Muscle of leg (tissue), 11 donors: Measurements from ENCODE around the gene FAM53B. TPM values are rescaled to one million over a fixed set of nuclear protein-coding genes. Genes with fewer than 3 reads are reported as not detected.
A peak's percentile ranks its signal among the peaks of the same experiment; 100 is the strongest.

Experiments
- DNase-seq: peaks from one replicate; pipeline ENCODE4 v3.0.0; 2013
- H3K27ac ChIP-seq: one replicate; pipeline ENCODE4 v1.5.1; 2013; ENCODE audit warnings: mild to moderate bottlenecking, low read length, control low read depth
- H3K27me3 ChIP-seq: one replicate; pipeline ENCODE4 v1.6.1; 2013; ENCODE audit warnings: low read length; ENCODE audit not compliant: control insufficient read depth, insufficient read depth
- H3K36me3 ChIP-seq: one replicate; pipeline ENCODE4 v1.6.1; 2013; ENCODE audit warnings: low read length; ENCODE audit not compliant: control insufficient read depth, insufficient read depth
- H3K4me1 ChIP-seq: one replicate; pipeline ENCODE4 v1.6.1; 2013; ENCODE audit warnings: low read length; ENCODE audit not compliant: control insufficient read depth, insufficient read depth
- H3K4me3 ChIP-seq: one replicate; pipeline ENCODE4 v1.5.1; 2013; ENCODE audit warnings: low read length, control low read depth
- H3K9me3 ChIP-seq: replicated peaks from 2 replicates; pipeline ENCODE4 v1.6.1; 2013; ENCODE audit warnings: low read depth, low read length; ENCODE audit not compliant: control insufficient read depth
- WGBS: methylation state at CpG from one replicate; pipeline ENCODE4 v1.1.5; 2013; ENCODE audit warnings: missing lambda C conversion rate; ENCODE audit not compliant: insufficient coverage; 5-methylcytosine and 5-hydroxymethylcytosine counted together
- polyA plus RNA-seq, 8 donors: library from polyadenylated mRNA; unstranded; fragments of 120-200 nt; gene quantifications; one replicate each; pipeline versions ENCODE4 v1.2.1 to v1.2.3, GENCODE V29; 2013; ENCODE audit warnings: inconsistent platforms in 1 of 8, low replicate concordance in 1 of 8; ENCODE audit not compliant: insufficient read length in 8 of 8, insufficient read depth in 1 of 8
- total RNA-seq: library from RNA; stranded (reverse); fragments of 120-200 nt; gene quantifications from one replicate; pipeline ENCODE4 v1.2.4, GENCODE V29; 2013

The FAM53B gene
- total and polyA plus RNA-seq, 9 donors, result 23.6 to 31.2 (median 27.0) TPM

GRCh38 chr10:124641282-124642087 is 102.7 kb downstream of the FAM53B start:
- WGBS, result 74% methylated on average over 12 of the region's 15 CpGs
- peaks cover 22% of the 10 kb centered on the region for H3K36me3 ChIP-seq
- H3K4me3 ChIP-seq, result no peak overlapping the region
- no peaks in the 10 kb centered on the region for H3K9me3 ChIP-seq
- H3K27me3 ChIP-seq, result no peaks in the 10 kb centered on the region
- peaks cover 90% of the 10 kb centered on the region for H3K4me1 ChIP-seq
- H3K27ac ChIP-seq, result peak overlapping the region; percentile 79
- DNase-seq, result peak; percentile 71

- no peak for DNase-seq
- 46% methylated on average over 17 of the region's 20 CpGs for WGBS
- no peaks in the 10 kb centered on the region for H3K27me3 ChIP-seq
- H3K27ac ChIP-seq, result peak overlapping the region; percentile 79
- H3K4me3 ChIP-seq, result no peak overlapping the region
- peaks cover 22% of the 10 kb centered on the region for H3K36me3 ChIP-seq
- H3K9me3 ChIP-seq, result no peaks in the 10 kb centered on the region
- peaks cover 82% of the 10 kb centered on the region for H3K4me1 ChIP-seq
Measured at GRCh38 chr10:124640538-124641231, 103.5 kb downstream of the FAM53B start.

GRCh38 chr10:124640056-124640455 is 104.1 kb downstream of the FAM53B start:
- H3K4me3 ChIP-seq, result no peak overlapping the region
- peaks cover 76% of the 10 kb centered on the region for H3K4me1 ChIP-seq
- peak overlapping the region; percentile 7 for H3K27ac ChIP-seq
- no peaks in the 10 kb centered on the region for H3K9me3 ChIP-seq
- DNase-seq, result no peak
- WGBS, result 93% methylated on average over 2 of the region's 7 CpGs
- peaks cover 22% of the 10 kb centered on the region for H3K36me3 ChIP-seq
- no peaks in the 10 kb centered on the region for H3K27me3 ChIP-seq

GRCh38 chr10:124639646-124640045 is 104.5 kb downstream of the FAM53B start:
- peaks cover 72% of the 10 kb centered on the region for H3K4me1 ChIP-seq
- DNase-seq, result no peak
- 92% methylated on average over 6 of the region's 6 CpGs for WGBS
- peaks cover 22% of the 10 kb centered on the region for H3K36me3 ChIP-seq
- H3K9me3 ChIP-seq, result no peaks in the 10 kb centered on the region
- no peaks in the 10 kb centered on the region for H3K27me3 ChIP-seq
- no peak overlapping the region for H3K27ac ChIP-seq
- no peak overlapping the region for H3K4me3 ChIP-seq

GRCh38 chr10:124639206-124639605 is 105.0 kb downstream of the FAM53B start:
- Histone ChIP-seq H3K27me3 (no peaks in the 10 kb centered on the region), H3K36me3 (peaks cover 25% of the 10 kb centered on the region), H3K9me3 (no peaks in the 10 kb centered on the region), H3K4me1 (peaks cover 67% of the 10 kb centered on the region), H3K4me3 (no peak overlapping the region), H3K27ac (no peak overlapping the region)
- WGBS, result 86% methylated on average over 4 of the region's 6 CpGs
- no peak for DNase-seq

GRCh38 chr10:124637746-124638145 is 106.4 kb downstream of the FAM53B start:
- no peak overlapping the region for H3K27ac ChIP-seq
- 100% methylated on average over 4 of the region's 8 CpGs for WGBS
- H3K36me3 ChIP-seq, result peaks cover 25% of the 10 kb centered on the region
- no peak overlapping the region for H3K4me3 ChIP-seq
- H3K9me3 ChIP-seq, result peaks cover 2% of the 10 kb centered on the region
- peaks cover 55% of the 10 kb centered on the region for H3K4me1 ChIP-seq
- H3K27me3 ChIP-seq, result no peaks in the 10 kb centered on the region
- DNase-seq, result no peak

DNA sequence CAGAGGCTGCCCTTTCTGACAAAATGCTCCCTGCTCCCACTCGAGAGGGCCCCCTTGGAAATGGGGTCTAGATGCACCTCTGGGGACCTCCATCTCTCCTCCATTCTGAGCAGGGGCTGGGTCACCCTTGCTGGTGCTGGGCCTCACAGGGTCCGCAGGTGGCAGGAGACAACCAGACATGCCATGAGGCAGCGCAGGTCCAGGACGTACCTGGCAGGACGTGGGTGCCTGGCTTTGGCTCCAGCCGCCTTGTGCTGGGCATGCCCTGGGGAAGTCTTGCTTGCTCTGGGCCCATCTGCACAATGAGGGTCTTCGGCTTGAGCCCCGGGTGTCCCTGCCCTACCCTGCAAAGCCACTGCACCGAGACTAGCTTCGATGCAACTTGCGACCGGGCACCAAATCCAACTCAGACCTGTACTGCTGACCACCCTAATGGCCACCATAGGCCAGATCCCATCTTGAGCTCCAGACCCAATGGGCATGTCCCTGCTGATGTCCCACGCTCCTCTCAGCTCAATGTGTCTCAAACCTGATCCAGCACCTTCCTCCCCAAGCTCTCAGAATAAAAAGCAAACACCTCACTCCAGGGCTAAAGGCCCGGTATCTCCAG is 107.0 kb downstream of the FAM53B start:
- Histone ChIP-seq H3K9me3 (peaks cover 2% of the 10 kb centered on the region), H3K27ac (no peak overlapping the region), H3K4me1 (peaks cover 55% of the 10 kb centered on the region), H3K27me3 (no peaks in the 10 kb centered on the region), H3K4me3 (no peak overlapping the region), H3K36me3 (peaks cover 23% of the 10 kb centered on the region)
- no peak for DNase-seq
- 92% methylated on average over 14 of the region's 14 CpGs for WGBS

- DNase-seq, result no peak
- 88% methylated on average over 18 of the region's 19 CpGs for WGBS
- Histone ChIP-seq H3K36me3 (peaks cover 18% of the 10 kb centered on the region), H3K9me3 (peaks cover 2% of the 10 kb centered on the region), H3K4me3 (no peak overlapping the region), H3K27me3 (no peaks in the 10 kb centered on the region), H3K27ac (no peak overlapping the region), H3K4me1 (peaks cover 54% of the 10 kb centered on the region)
Measured at GRCh38 chr10:124636271-124636995, 107.7 kb downstream of the FAM53B start.

DNA sequence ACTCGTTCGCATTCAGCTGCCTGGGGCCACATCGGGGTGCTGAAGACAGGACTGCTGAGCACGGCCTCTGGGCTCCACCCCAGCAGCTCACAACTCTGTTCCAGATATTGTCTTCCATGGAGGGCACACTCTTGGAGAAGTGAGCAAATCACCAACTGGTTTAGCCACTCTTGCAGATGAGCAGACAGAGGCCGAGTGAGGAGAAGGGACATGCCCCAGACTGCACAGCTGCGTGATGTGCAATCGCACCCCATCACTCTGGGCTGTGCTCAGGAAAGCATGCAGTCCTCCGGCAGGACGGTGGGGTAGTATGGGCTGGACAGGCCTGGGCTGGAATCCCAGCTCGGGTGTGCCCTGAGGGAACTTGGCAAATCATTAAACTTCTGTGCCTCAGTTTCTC is 111.6 kb downstream of the FAM53B start:
- Histone ChIP-seq H3K27me3 (no peaks in the 10 kb centered on the region), H3K4me1 (peaks cover 58% of the 10 kb centered on the region), H3K36me3 (peaks cover 10% of the 10 kb centered on the region), H3K27ac (no peak overlapping the region), H3K9me3 (peaks cover 2% of the 10 kb centered on the region), H3K4me3 (no peak overlapping the region)
- 71% methylated on average over 9 of the region's 10 CpGs for WGBS
- no peak for DNase-seq
